Endothelial cell of umbilical vein (primary cell): ENCODE measurements around the gene INPP5J. TPM values are rescaled to one million over a fixed set of nuclear protein-coding genes. Genes with fewer than 3 reads are reported as not detected.

Experiments
- BruUV-seq: library from RNA; stranded (reverse); fragments of 400-500 nt; replicated peaks from 2 replicates; lab custom pipeline; 2021; lab: Mats Ljungman, UMichigan
- CTCF ChIA-PET: fragments of 300-600, 350-600 bp; sonication (Branson Sonifier 250); formaldehyde crosslinking; loops from one replicate; lab custom pipeline; 2021; ENCODE audit warnings: antibody characterized with exemption, inconsistent platforms; lab: Charles Lee
- POLR2A ChIA-PET: fragments of 300-600, 350-600 bp; sonication (Branson Sonifier 250); formaldehyde crosslinking; loops from one replicate; lab custom pipeline; 2021; ENCODE audit warnings: antibody characterized with exemption, inconsistent platforms; lab: Charles Lee
- DNase-seq: peaks from one replicate; pipeline ENCODE4 v3.0.0-alpha.2; 2011; ENCODE audit warnings: low read depth, low spot score
- FAIRE-seq: peaks from 2 replicates; lab custom pipeline; 2011; peaks lifted over from hg19 to GRCh38; lab: Jason Lieb, UNC
- H2AFZ ChIP-seq: 2 replicates; pipeline ENCODE4 v1.6.0; 2012; ENCODE audit warnings: low read depth, low read length, control low read depth, inconsistent platforms
- H3K27ac ChIP-seq: 2 replicates; pipeline ENCODE4 v1.5.1; 2011; ENCODE audit warnings: low read depth, mild to moderate bottlenecking, control low read depth, low read length, moderate library complexity; ENCODE audit not compliant: insufficient read depth
- H3K27me3 ChIP-seq, 2 experiments: 2 replicates each; pipeline versions ENCODE4 v1.6.0 to v1.6.1; 2011; ENCODE audit warnings: low read length in 2 of 2, mixed read lengths in 1 of 2; ENCODE audit not compliant: control insufficient read depth in 2 of 2, insufficient read depth in 2 of 2
- H3K36me3 ChIP-seq, 2 experiments: 2 replicates in 1 of 2; 3 replicates in 1 of 2; pipeline ENCODE4 v1.5.1; 2011; ENCODE audit warnings: low read length in 2 of 2, mild to moderate bottlenecking in 1 of 2, moderate library complexity in 1 of 2; ENCODE audit not compliant: control insufficient read depth in 2 of 2, insufficient read depth in 2 of 2; ENCODE audit errors: extremely low read depth in 1 of 2
- H3K4me1 ChIP-seq: 3 replicates; pipeline ENCODE4 v1.5.1; 2011; ENCODE audit warnings: mild to moderate bottlenecking, low read length; ENCODE audit not compliant: control insufficient read depth, insufficient read depth; ENCODE audit errors: extremely low read depth
- H3K4me2 ChIP-seq: 2 replicates; pipeline ENCODE4 v1.6.1; 2011; ENCODE audit warnings: low read length, control low read depth, mixed read lengths; ENCODE audit not compliant: insufficient read depth
- H3K4me3 ChIP-seq, 3 experiments: fragments of 200-600 bp in 1 of 3; sonication (generic), shearing (Covaris generic) in 1 of 3; replicated peaks in 1 of 3; 2 replicates each; pipeline ENCODE4 v1.5.1; 2011 to 2016; ENCODE audit warnings: control low read depth in 3 of 3, low read length in 3 of 3, mild to moderate bottlenecking in 2 of 3, inconsistent platforms in 1 of 3, low read depth in 1 of 3, moderate library complexity in 1 of 3; ENCODE audit not compliant: insufficient read depth in 1 of 3
- H3K79me2 ChIP-seq: 2 replicates; pipeline ENCODE4 v1.6.0; 2012; ENCODE audit warnings: low read length, inconsistent platforms; ENCODE audit not compliant: control insufficient read depth, insufficient read depth
- H3K9ac ChIP-seq: replicated peaks from 2 replicates; pipeline ENCODE3; 2011; ENCODE audit warnings: low read length, control low read depth; ENCODE audit not compliant: insufficient read depth; ENCODE audit errors: extremely low read depth
- H3K9me1 ChIP-seq: replicated peaks from 3 replicates; pipeline ENCODE4 v1.6.0; 2011; ENCODE audit warnings: mild to moderate bottlenecking, low read length; ENCODE audit not compliant: control insufficient read depth, insufficient read depth; ENCODE audit errors: extremely low read depth
- H3K9me3 ChIP-seq: replicated peaks from 2 replicates; pipeline ENCODE4 v1.5.1; 2012; ENCODE audit warnings: low read length, inconsistent platforms; ENCODE audit not compliant: control insufficient read depth, insufficient read depth
- H4K20me1 ChIP-seq: replicated peaks from 2 replicates; pipeline ENCODE3; 2011; ENCODE audit warnings: mild to moderate bottlenecking, low read length; ENCODE audit not compliant: control insufficient read depth, insufficient read depth; ENCODE audit errors: extremely low read depth
- EZH2 ChIP-seq: IDR thresholded peaks from 2 replicates; pipeline ENCODE4 v1.6.1; 2012; ENCODE audit warnings: borderline replicate concordance, low read depth, mild to moderate bottlenecking, moderate library complexity, low read length, inconsistent platforms; ENCODE audit not compliant: severe bottlenecking
- FOS ChIP-seq: IDR thresholded peaks from 2 replicates; pipeline ENCODE4 v1.6.1; 2011; ENCODE audit warnings: mild to moderate bottlenecking, low read length, moderate library complexity, borderline replicate concordance; ENCODE audit not compliant: insufficient read depth
- GATA2 ChIP-seq: IDR thresholded peaks from 2 replicates; pipeline ENCODE4 v1.7.0; 2011; ENCODE audit warnings: low read depth, mild to moderate bottlenecking, moderate library complexity, mixed read lengths, low read length; ENCODE audit not compliant: insufficient read length, insufficient read depth
- JUN ChIP-seq: IDR thresholded peaks from 2 replicates; pipeline ENCODE4 v1.6.1; 2011; ENCODE audit warnings: borderline replicate concordance, low read depth; ENCODE audit not compliant: insufficient read length, insufficient read depth
- MYC ChIP-seq: IDR thresholded peaks from one replicate; pipeline ENCODE4 v1.6.1; 2011; ENCODE audit warnings: mild to moderate bottlenecking, low read depth, low read length
- POLR2A ChIP-seq: IDR thresholded peaks from 2 replicates; pipeline ENCODE4 v1.6.1; 2012; ENCODE audit warnings: low read depth, mild to moderate bottlenecking, control low read depth, low read length
- POLR2AphosphoS5 ChIP-seq: IDR thresholded peaks from 2 replicates; pipeline ENCODE4 v1.6.1; 2012; ENCODE audit warnings: low read depth, mild to moderate bottlenecking, control low read depth, low read length, moderate library complexity; ENCODE audit not compliant: insufficient read depth
- dilution Hi-C: fragments of 300-500 bp; cut with MboI; formaldehyde crosslinking; loops from one replicate; pipeline ENCODE4 v1.15.0; 2019; ENCODE audit warnings: low sequenced_read_pairs; ENCODE audit not compliant: extremely low pct_ligation_motif_present
- intact Hi-C: fragments of 100-400 bp; cut with micrococcal nuclease; formaldehyde crosslinking; loops from one replicate; pipeline ENCODE4 v1.10.0; 2022
- polyA plus RNA-seq, 4 experiments: library from polyadenylated mRNA; depleted of rRNA in 3 of 4; stranded (reverse) in 3 of 4; unstranded in 1 of 4; fragments of >200 nt; gene quantifications; 2 replicates each; pipeline versions ENCODE4 v1.2.1 to v1.2.3, GENCODE V29; 2011 to 2012; ENCODE audit warnings: missing spikeins in 1 of 4
- total RNA-seq: library from RNA; stranded (reverse); gene quantifications from 2 replicates; pipeline ENCODE4 v1.2.3, GENCODE V29; 2021
- TF ChIP-seq, protein P1 (sequence below), 2 donors: IDR thresholded peaks; 1 replicate in 1 of 2; 2 replicates in 1 of 2; pipeline ENCODE4 v1.5.1; 2011; ENCODE audit warnings: low read length in 2 of 2, mild to moderate bottlenecking in 2 of 2, moderate library complexity in 2 of 2, control low read depth in 1 of 2, inconsistent platforms in 1 of 2, low read depth in 1 of 2; ENCODE audit not compliant: insufficient read depth in 1 of 2; ENCODE audit errors: extremely low read depth in 1 of 2
- TF ChIP-seq, protein P2 (sequence below): IDR thresholded peaks from 2 replicates; pipeline ENCODE4 v1.6.1; 2011; ENCODE audit not compliant: insufficient read depth, insufficient read length

Gene INPP5J
- total and polyA plus RNA-seq, 2 donors (not counting 3 experiments of a cell fraction or from before 2014, with no cell fraction given) = 0.43 to 0.49 TPM

DNA sequence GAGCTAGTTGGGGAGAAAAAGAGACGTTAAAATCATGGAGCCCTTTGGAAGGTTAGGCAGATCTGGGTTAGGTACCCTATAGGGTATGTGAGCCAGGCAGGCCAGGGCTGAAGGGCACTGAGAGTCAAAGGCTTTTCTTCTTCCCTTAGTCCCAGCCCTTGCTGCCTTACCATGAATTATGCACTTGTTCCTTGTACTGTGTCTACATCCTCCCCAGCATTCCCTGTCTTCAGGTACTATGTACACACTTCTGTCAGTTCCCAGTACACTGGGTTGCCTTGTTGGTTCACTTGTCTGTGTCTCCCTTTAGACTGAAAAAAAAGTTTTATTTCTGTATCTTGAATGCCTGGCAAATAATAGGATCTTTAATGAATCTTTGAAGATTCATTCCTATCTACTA is 54.2 kb downstream of the INPP5J start:
- Histone ChIP-seq H3K4me1 (peaks cover 22% of the 10 kb centered on the region), H3K79me2 (peaks cover 42% of the 10 kb centered on the region), H3K4me3 (no peak overlapping the region), H3K4me2 (no peak overlapping the region), H3K27me3 (no peaks in the 10 kb centered on the region), H3K9me3 (no peaks in the 10 kb centered on the region), H2AFZ (no peak overlapping the region), H3K9me1 (no peaks in the 10 kb centered on the region), H4K20me1 (no peaks in the 10 kb centered on the region), H3K9ac (no peak overlapping the region), H3K27ac (no peak overlapping the region), H3K36me3 (peaks cover 0 to 3% of the 10 kb centered on the region in 2 experiments)
- no peak for DNase-seq
- TF ChIP-seq POLR2AphosphoS5 = no peak
- no peak for TF ChIP-seq JUN
- TF ChIP-seq EZH2 = no peak
- TF ChIP-seq FOS = no peak
- TF ChIP-seq, protein P1, sequence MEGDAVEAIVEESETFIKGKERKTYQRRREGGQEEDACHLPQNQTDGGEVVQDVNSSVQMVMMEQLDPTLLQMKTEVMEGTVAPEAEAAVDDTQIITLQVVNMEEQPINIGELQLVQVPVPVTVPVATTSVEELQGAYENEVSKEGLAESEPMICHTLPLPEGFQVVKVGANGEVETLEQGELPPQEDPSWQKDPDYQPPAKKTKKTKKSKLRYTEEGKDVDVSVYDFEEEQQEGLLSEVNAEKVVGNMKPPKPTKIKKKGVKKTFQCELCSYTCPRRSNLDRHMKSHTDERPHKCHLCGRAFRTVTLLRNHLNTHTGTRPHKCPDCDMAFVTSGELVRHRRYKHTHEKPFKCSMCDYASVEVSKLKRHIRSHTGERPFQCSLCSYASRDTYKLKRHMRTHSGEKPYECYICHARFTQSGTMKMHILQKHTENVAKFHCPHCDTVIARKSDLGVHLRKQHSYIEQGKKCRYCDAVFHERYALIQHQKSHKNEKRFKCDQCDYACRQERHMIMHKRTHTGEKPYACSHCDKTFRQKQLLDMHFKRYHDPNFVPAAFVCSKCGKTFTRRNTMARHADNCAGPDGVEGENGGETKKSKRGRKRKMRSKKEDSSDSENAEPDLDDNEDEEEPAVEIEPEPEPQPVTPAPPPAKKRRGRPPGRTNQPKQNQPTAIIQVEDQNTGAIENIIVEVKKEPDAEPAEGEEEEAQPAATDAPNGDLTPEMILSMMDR (IDR thresholded peaks at IDR 0.05; ENCODE audit: extremely low read depth in 1 of 2, insufficient read depth in 1 of 2, low read depth in 1 of 2, low read length in 2 of 2) = no peak
- TF ChIP-seq, protein P2, sequence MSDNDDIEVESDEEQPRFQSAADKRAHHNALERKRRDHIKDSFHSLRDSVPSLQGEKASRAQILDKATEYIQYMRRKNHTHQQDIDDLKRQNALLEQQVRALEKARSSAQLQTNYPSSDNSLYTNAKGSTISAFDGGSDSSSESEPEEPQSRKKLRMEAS = no peak
- TF ChIP-seq POLR2A = no peak
- TF ChIP-seq GATA2 = no peak
- TF ChIP-seq MYC = no peak
- ChIA-PET CTCF (no interaction called here), POLR2A (no interaction called here)
- no TSS peak for BruUV-seq
- intact Hi-C loops = no loop called here
- dilution Hi-C loops = no loop called here
- no peak for FAIRE-seq
